ENCODE data around the gene ADRM1. TPM values are rescaled to one million over a fixed set of nuclear protein-coding genes. Genes with fewer than 3 reads are reported as not detected.

ADRM1 gene
- total and polyA plus RNA-seq, 8 donors = 30.0 to 96.9 (median 43.5) TPM

- Histone ChIP-seq H3K27ac (no peak overlapping the region), H3K36me3 (peaks cover 0 to 79% of the 10 kb centered on the region in 2 donors), H3K27me3 (no peaks in the 10 kb centered on the region), H3K9me3 (no peaks in the 10 kb centered on the region), H3K4me1 (peaks cover 0 to 3% of the 10 kb centered on the region in 2 donors), H3K4me3 (no peak overlapping the region)
- peak; percentile 57 for ATAC-seq
- intact Hi-C loops (cut with DNase I) = no loop called here
- TF ChIP-seq, protein P1, sequence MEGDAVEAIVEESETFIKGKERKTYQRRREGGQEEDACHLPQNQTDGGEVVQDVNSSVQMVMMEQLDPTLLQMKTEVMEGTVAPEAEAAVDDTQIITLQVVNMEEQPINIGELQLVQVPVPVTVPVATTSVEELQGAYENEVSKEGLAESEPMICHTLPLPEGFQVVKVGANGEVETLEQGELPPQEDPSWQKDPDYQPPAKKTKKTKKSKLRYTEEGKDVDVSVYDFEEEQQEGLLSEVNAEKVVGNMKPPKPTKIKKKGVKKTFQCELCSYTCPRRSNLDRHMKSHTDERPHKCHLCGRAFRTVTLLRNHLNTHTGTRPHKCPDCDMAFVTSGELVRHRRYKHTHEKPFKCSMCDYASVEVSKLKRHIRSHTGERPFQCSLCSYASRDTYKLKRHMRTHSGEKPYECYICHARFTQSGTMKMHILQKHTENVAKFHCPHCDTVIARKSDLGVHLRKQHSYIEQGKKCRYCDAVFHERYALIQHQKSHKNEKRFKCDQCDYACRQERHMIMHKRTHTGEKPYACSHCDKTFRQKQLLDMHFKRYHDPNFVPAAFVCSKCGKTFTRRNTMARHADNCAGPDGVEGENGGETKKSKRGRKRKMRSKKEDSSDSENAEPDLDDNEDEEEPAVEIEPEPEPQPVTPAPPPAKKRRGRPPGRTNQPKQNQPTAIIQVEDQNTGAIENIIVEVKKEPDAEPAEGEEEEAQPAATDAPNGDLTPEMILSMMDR (IDR thresholded peaks at IDR 0.05) = no peak
- DNase-seq = peak in 1 of 4 donors; percentile 58
Observed at GRCh38 chr20:62258499-62259293, 44.1 kb upstream of the ADRM1 start.

DNA sequence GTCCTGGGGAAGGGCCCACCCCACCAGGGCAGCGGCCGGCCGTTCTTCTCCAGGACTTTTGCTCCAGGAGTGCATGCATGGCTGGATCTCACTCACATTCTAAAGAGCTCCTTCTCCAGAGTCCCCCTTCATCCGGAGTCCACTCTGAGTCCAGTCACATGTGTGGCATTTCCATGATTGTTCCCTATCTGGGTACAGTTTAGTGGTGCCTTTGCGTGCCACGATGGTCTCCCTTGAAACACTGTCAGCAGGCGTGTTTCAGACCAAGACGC lies 43.6 kb upstream of the ADRM1 start:
- ATAC-seq = no peak
- no peaks in the 10 kb centered on the region for H3K9me3 ChIP-seq
- H3K4me3 ChIP-seq = no peak overlapping the region
- no peak for DNase-seq
- TF ChIP-seq, protein P1 (IDR thresholded peaks at IDR 0.05) = no peak
- H3K27ac ChIP-seq = no peak overlapping the region
- no peaks in the 10 kb centered on the region for H3K27me3 ChIP-seq
- intact Hi-C loops (cut with DNase I) = no loop called here
- peaks cover 0 to 3% of the 10 kb centered on the region in 2 donors for H3K4me1 ChIP-seq
- peaks cover 0 to 84% of the 10 kb centered on the region in 2 donors for H3K36me3 ChIP-seq

- intact Hi-C loops (cut with DNase I) = no loop called here
- no peak overlapping the region for H3K27ac ChIP-seq
- H3K4me3 ChIP-seq = no peak overlapping the region
- H3K4me1 ChIP-seq = no peaks in the 10 kb centered on the region
- no peaks in the 10 kb centered on the region for H3K27me3 ChIP-seq
- peaks cover 0 to 3% of the 10 kb centered on the region in 2 donors for H3K9me3 ChIP-seq
- peaks cover 0 to 100% of the 10 kb centered on the region in 2 donors for H3K36me3 ChIP-seq
- ATAC-seq = no peak
- DNase-seq = no peak
- TF ChIP-seq, protein P1 (IDR thresholded peaks at IDR 0.05) = no peak
Observed at GRCh38 chr20:62262064-62262463, 40.7 kb upstream of the ADRM1 start.

- ATAC-seq (no peak), DNase-seq (no peak)
- intact Hi-C loops (cut with DNase I) = no loop called here
- Histone ChIP-seq H3K4me1 (no peaks in the 10 kb centered on the region), H3K9me3 (peaks cover 0 to 3% of the 10 kb centered on the region in 2 donors), H3K27me3 (no peaks in the 10 kb centered on the region), H3K27ac (no peak overlapping the region), H3K4me3 (no peak overlapping the region), H3K36me3 (peaks cover 0 to 92% of the 10 kb centered on the region in 2 donors)
- TF ChIP-seq, protein P1 (IDR thresholded peaks at IDR 0.05) = no peak
Observed at GRCh38 chr20:62263396-62263795, 39.4 kb upstream of the ADRM1 start.

DNA sequence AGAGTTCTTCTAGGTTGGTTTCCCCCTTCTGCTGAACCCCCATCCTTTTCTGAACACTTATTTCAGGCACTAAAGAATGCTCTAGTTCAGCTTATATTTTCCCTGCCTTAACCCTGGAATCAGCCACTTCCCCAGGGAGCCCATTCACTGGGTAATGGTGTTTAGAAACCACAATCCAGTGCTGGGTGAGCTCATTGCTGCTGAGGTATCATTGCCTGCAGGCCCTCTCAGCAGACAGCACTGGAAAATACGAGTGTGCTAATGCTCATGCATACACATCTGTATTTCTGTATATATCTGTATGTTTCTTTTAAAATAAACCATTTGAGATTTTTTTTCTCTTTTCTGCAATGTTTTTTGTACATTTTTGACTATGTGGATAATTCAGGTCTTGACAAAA lies 37.4 kb upstream of the ADRM1 start:
- intact Hi-C loops (cut with DNase I) = no loop called here
- Histone ChIP-seq H3K27me3 (no peaks in the 10 kb centered on the region), H3K27ac (no peak overlapping the region), H3K4me1 (no peaks in the 10 kb centered on the region), H3K9me3 (peaks cover 0 to 3% of the 10 kb centered on the region in 2 donors), H3K36me3 (peaks cover 0 to 90% of the 10 kb centered on the region in 2 donors), H3K4me3 (no peak overlapping the region)
- no peak for DNase-seq
- TF ChIP-seq, protein P1 (IDR thresholded peaks at IDR 0.05) = no peak
- ATAC-seq = no peak

All from left lung (tissue), 10 donors.